A549 (cell line): ENCODE data around the gene CSTF1. TPM values are rescaled to one million over a fixed set of nuclear protein-coding genes. Genes with fewer than 3 reads are reported as not detected.

ENCODE experiments used
- ATAC-seq, 2 experiments: fragments of 200-7000 bp in 1 of 2; fragments of >200 bp in 1 of 2; cut with Nextera tagmentation in 1 of 2; cut with Tn5 transposase in 1 of 2; 3 replicates each; pipeline versions ENCODE4 v1.8.0 to v1.9.1; 2018 to 2020; ENCODE audit warnings: mild to moderate bottlenecking in 1 of 2, moderate library complexity in 1 of 2
- CTCF ChIA-PET: fragments of 300-600 bp; sonication (Branson Sonifier 250); formaldehyde crosslinking; extraction: SDS; loops from one replicate; lab custom pipeline; 2021; ENCODE audit warnings: antibody characterized with exemption, inconsistent platforms; lab: Yijun Ruan, JAX
- POLR2A ChIA-PET: fragments of 350-600 bp; formaldehyde crosslinking; extraction: SDS; loops from one replicate; lab custom pipeline; 2021; ENCODE audit warnings: antibody characterized with exemption, inconsistent platforms; lab: Yijun Ruan, JAX
- DNase-seq, 2 experiments: peaks; one replicate each; pipeline versions ENCODE4 v3.0.0 to v3.0.0-alpha.2; 2011 to 2016; ENCODE audit warnings: low read depth in 1 of 2, low spot score in 1 of 2
- FAIRE-seq: peaks from 2 replicates; lab custom pipeline; 2011; peaks lifted over from hg19 to GRCh38; lab: Jason Lieb, UNC
- H3K27ac ChIP-seq, 2 experiments: fragments of >200 bp; sonication (Bioruptor Twin); formaldehyde crosslinking; 3 replicates each; pipeline ENCODE4 v1.5.1; 2016 to 2017
- H3K4me1 ChIP-seq: fragments of >200 bp; sonication (Bioruptor Twin); formaldehyde crosslinking; 3 replicates; pipeline ENCODE4 v1.6.1; 2016
- H3K4me2 ChIP-seq: fragments of >200 bp; sonication (Bioruptor Twin); formaldehyde crosslinking; 3 replicates; pipeline ENCODE4 v1.6.1; 2016
- H3K4me3 ChIP-seq: fragments of >200 bp; sonication (Bioruptor Twin); formaldehyde crosslinking; 3 replicates; pipeline ENCODE4 v1.5.1; 2016
- H3K9me3 ChIP-seq: fragments of >200 bp; sonication (Bioruptor Twin); formaldehyde crosslinking; 3 replicates; pipeline ENCODE4 v1.6.1; 2016
- BCL3 ChIP-seq: fragments of >200 bp; sonication (Bioruptor Twin); formaldehyde crosslinking; IDR thresholded peaks from 3 replicates; pipeline ENCODE4 v1.6.1; 2016
- E2F6 ChIP-seq: IDR thresholded peaks from 2 replicates; pipeline ENCODE4 v1.6.1; 2012; ENCODE audit warnings: low read depth, borderline replicate concordance
- EHF ChIP-seq: fragments of 250-450 bp; sonication (Bioruptor Pico); IDR thresholded peaks from 2 replicates; pipeline ENCODE4 v1.5.0; 2020; ENCODE audit warnings: mild to moderate bottlenecking
- EP300 ChIP-seq, 2 experiments: fragments of >200 bp; sonication (Bioruptor Twin); formaldehyde crosslinking; IDR thresholded peaks; 2 replicates in 1 of 2; 3 replicates in 1 of 2; pipeline ENCODE4 v1.6.1; 2016 to 2017
- ESRRA ChIP-seq: fragments of 150-350 bp; IDR thresholded peaks from 2 replicates; pipeline ENCODE4 v1.6.1; 2014; ENCODE audit warnings: mild to moderate bottlenecking, low read length, borderline replicate concordance
- FOSB ChIP-seq: fragments of 250-450 bp; sonication (Bioruptor Pico); IDR thresholded peaks from 2 replicates; pipeline ENCODE4 v1.5.0; 2020; ENCODE audit warnings: mild to moderate bottlenecking, moderate library complexity
- FOSL2 ChIP-seq, 2 experiments: fragments of 450-650 bp in 1 of 2; fragments of >200 bp in 1 of 2; sonication (Bioruptor Twin) in 1 of 2; formaldehyde crosslinking; IDR thresholded peaks; 2 replicates each; pipeline versions ENCODE4 v1.5.0 to v1.6.1; 2016 to 2020; ENCODE audit warnings: mild to moderate bottlenecking in 1 of 2, moderate library complexity in 1 of 2
- FOXS1 ChIP-seq: fragments of 250-450 bp; sonication (Bioruptor Pico); IDR thresholded peaks from 2 replicates; pipeline ENCODE4 v1.5.0; 2020; ENCODE audit warnings: mild to moderate bottlenecking, moderate library complexity
- HES2 ChIP-seq: fragments of >200 bp; sonication (Bioruptor Twin); formaldehyde crosslinking; IDR thresholded peaks from 2 replicates; pipeline ENCODE4 v1.6.1; 2016
- HOXB13 ChIP-seq: fragments of 250-450 bp; sonication (Bioruptor Pico); IDR thresholded peaks from 2 replicates; pipeline ENCODE4 v1.5.0; 2020; ENCODE audit warnings: low read depth, mild to moderate bottlenecking, moderate library complexity
- HOXB5 ChIP-seq: fragments of 250-450 bp; sonication (Bioruptor Pico); IDR thresholded peaks from 2 replicates; pipeline ENCODE4 v1.5.0; 2020; ENCODE audit warnings: mild to moderate bottlenecking, moderate library complexity
- JUNB ChIP-seq: fragments of >200 bp; sonication (Bioruptor Twin); formaldehyde crosslinking; IDR thresholded peaks from 2 replicates; pipeline ENCODE4 v1.6.1; 2016
- MAX ChIP-seq: IDR thresholded peaks from 2 replicates; pipeline ENCODE4 v1.6.1; 2012
- NPAS2 ChIP-seq: fragments of 250-450 bp; sonication (Bioruptor Pico); IDR thresholded peaks from 2 replicates; pipeline ENCODE4 v1.8.0; 2022; ENCODE audit warnings: mild to moderate bottlenecking, moderate library complexity, borderline replicate concordance
- NR3C1 ChIP-seq: fragments of >200 bp; sonication (Bioruptor Twin); formaldehyde crosslinking; IDR thresholded peaks from 3 replicates; pipeline ENCODE4 v1.6.1; 2017
- PHF8 ChIP-seq: fragments of 200-600 bp; sonication (generic); IDR thresholded peaks from 2 replicates; pipeline ENCODE4 v1.6.1; 2016; ENCODE audit warnings: low read depth, mild to moderate bottlenecking, antibody characterized with exemption, moderate library complexity, borderline replicate concordance
- POLR2A ChIP-seq: IDR thresholded peaks from 2 replicates; pipeline ENCODE4 v1.6.1; 2012; ENCODE audit warnings: mild to moderate bottlenecking, low read length
- POLR2AphosphoS2 ChIP-seq: conservative IDR thresholded peaks from 2 replicates; pipeline ENCODE4 v1.6.1; 2012; ENCODE audit warnings: low read length, improper control_type of control experiment, inconsistent platforms
- RAD21 ChIP-seq, 2 experiments: fragments of >200 bp in 1 of 2; sonication (Bioruptor Twin) in 1 of 2; formaldehyde crosslinking in 1 of 2; IDR thresholded peaks in 1 of 2; conservative IDR thresholded peaks in 1 of 2; 2 replicates in 1 of 2; 3 replicates in 1 of 2; pipeline ENCODE4 v1.6.1; 2012 to 2018; ENCODE audit warnings: inconsistent platforms in 1 of 2
- REST ChIP-seq: fragments of 200-600 bp; sonication (generic); IDR thresholded peaks from 2 replicates; pipeline ENCODE4 v1.6.1; 2016; ENCODE audit warnings: antibody characterized with exemption, mild to moderate bottlenecking, moderate library complexity
- TP53 ChIP-seq: fragments of 250-450 bp; sonication (Bioruptor Pico); IDR thresholded peaks from 2 replicates; pipeline ENCODE4 v1.5.0; 2021; ENCODE audit warnings: mild to moderate bottlenecking, moderate library complexity
- USF2 ChIP-seq: fragments of 450-650 bp; IDR thresholded peaks from 2 replicates; pipeline ENCODE4 v1.6.1; 2014; ENCODE audit warnings: antibody characterized with exemption
- ZC3H11A ChIP-seq: fragments of 450-650 bp; IDR thresholded peaks from 2 replicates; pipeline ENCODE4 v1.6.1; 2014; ENCODE audit warnings: antibody characterized with exemption, mild to moderate bottlenecking
- WGBS: methylation state at CpG from one replicate; pipeline ENCODE4 v1.1.6; 2017; ENCODE audit errors: missing lambda C conversion rate; 5-methylcytosine and 5-hydroxymethylcytosine counted together
- polyA plus RNA-seq, 4 experiments: library from polyadenylated mRNA; depleted of rRNA in 3 of 4; stranded (reverse); fragments of >200 nt; fragmentation: RNase III in 1 of 4; extraction: RNeasy Plus Mini Kit Qiagen cat#74134 plus additional on column Dnase treatment in 1 of 4; gene quantifications; 2 replicates in 3 of 4; 3 replicates in 1 of 4; pipeline ENCODE4 v1.2.3, GENCODE V29; 2011 to 2017

CSTF1 gene
- polyA plus RNA-seq, 2 of the 4 experiments (the other 2 are of a cell fraction), result 40.9 to 79.9 TPM

GRCh38 chr20:56438284-56438683 is 45.8 kb downstream of the CSTF1 start:
- POLR2A ChIA-PET, result no interaction called here
- ATAC-seq, result no peak

GRCh38 chr20:56439771-56440291 is 47.4 kb downstream of the CSTF1 start:
- POLR2A ChIA-PET, result no interaction called here
- WGBS, result 63% methylated on average over 5 of the region's 5 CpGs

More at GRCh38 chr20:56438284-56438683, 45.8 kb downstream of the CSTF1 start:
- Histone ChIP-seq H3K4me1 (no peaks in the 10 kb centered on the region), H3K4me3 (no peak overlapping the region), H3K4me2 (no peak overlapping the region), H3K9me3 (no peaks in the 10 kb centered on the region), H3K27ac (no peak overlapping the region)
- DNase-seq (no peak), FAIRE-seq (no peak)
- WGBS, result 73% methylated on average over 4 of the region's 4 CpGs
- CTCF ChIA-PET, result interaction anchor here (0.6 kb wide), 1 partner anchor 15 kb away, joined by 4 read pairs; no protein-coding TSS in a partner anchor
- TF ChIP-seq HOXB5 (CRISPR knock-in tag), result no peak
- TF ChIP-seq NPAS2 (CRISPR knock-in tag), result no peak
- no peak for TF ChIP-seq TP53 (CRISPR knock-in tag)
- TF ChIP-seq ESRRA, result no peak
- no peak for TF ChIP-seq BCL3
- TF ChIP-seq HOXB13, result no peak
- TF ChIP-seq HES2, result no peak
- no peak for TF ChIP-seq FOXS1 (CRISPR knock-in tag)
- no peak for TF ChIP-seq USF2
- TF ChIP-seq JUNB, result no peak
- no peak for TF ChIP-seq E2F6
- no peak for TF ChIP-seq RAD21 (conservative IDR thresholded peaks at IDR 0.05 in 1 of 2, IDR thresholded peaks at IDR 0.05 in 1 of 2)
- no peak for TF ChIP-seq EP300 (IDR thresholded peaks at IDR 0.05)
- TF ChIP-seq PHF8, result no peak
- no peak for TF ChIP-seq MAX
- no peak for TF ChIP-seq FOSB (CRISPR knock-in tag)

More at GRCh38 chr20:56439771-56440291, 47.4 kb downstream of the CSTF1 start:
- TF ChIP-seq EHF (CRISPR knock-in tag) (no peak), POLR2A (no peak), E2F6 (no peak), ZC3H11A (no peak), FOXS1 (CRISPR knock-in tag) (no peak), USF2 (no peak), POLR2AphosphoS2 (no peak), NR3C1 (no peak), FOSL2 (IDR thresholded peaks at IDR 0.05) (no peak), FOSL2 (CRISPR knock-in tag; IDR thresholded peaks at IDR 0.05) (no peak), PHF8 (no peak), REST (no peak)
- CTCF ChIA-PET, result no interaction called here
- H3K4me2 ChIP-seq, result no peak overlapping the region
- no peak for ATAC-seq
- DNase-seq, result no peak
- H3K27ac ChIP-seq, result no peak overlapping the region
- no peak overlapping the region for H3K4me3 ChIP-seq
- FAIRE-seq, result no peak
- no peaks in the 10 kb centered on the region for H3K4me1 ChIP-seq
- no peaks in the 10 kb centered on the region for H3K9me3 ChIP-seq
